ENCODE results near the gene ODAPH.
"Not testable (repeated sequence)": the region's sequence is repeated elsewhere in the genome, so short reads cannot be mapped to it uniquely, and the experiment has no call there.

Gene ODAPH

GRCh38 chr4:75514131-75514948, 41.5 kb upstream of the ODAPH start, which contains the start of the genes RCHY1 and THAP6:
Gene RCHY1 (minus strand): TSS chr4:75514403. CDS start chr4:75514286, 117 bp downstream.
Gene THAP6 (plus strand): TSS chr4:75514473. CDS start chr4:75515453, 980 bp downstream.
- Mint-ChIP-seq H3K4me1 (peaks cover 23% of the 10 kb centered on the region), H3K4me3 (no peak within 1 kb of the TSS), H3K36me3 (ENCODE audit: low read depth) (peaks cover 37% of the 10 kb centered on the region), H3K9me3 (no peaks in the 10 kb centered on the region), H3K27ac (peak within 1 kb of the TSS in 1 of 3 experiments; percentile 96), H3K27me3 (ENCODE audit: low read depth) (no peaks in the 10 kb centered on the region)
- no peak for TF ChIP-seq CTCF (IDR thresholded peaks at IDR 0.05; ENCODE audit: unreplicated experiment in 3 of 3)

- Mint-ChIP-seq H3K4me1 (peaks cover 16% of the 10 kb centered on the region), H3K36me3 (ENCODE audit: low read depth) (peaks cover 34% of the 10 kb centered on the region), H3K9me3 (no peaks in the 10 kb centered on the region), H3K27me3 (ENCODE audit: low read depth) (no peaks in the 10 kb centered on the region), H3K4me3 (no peak overlapping the region), H3K27ac (peak overlapping the region in 1 of 3 experiments; percentile 96)
- TF ChIP-seq CTCF (IDR thresholded peaks at IDR 0.05; ENCODE audit: unreplicated experiment in 3 of 3): no peak
Observed at GRCh38 chr4:75514949-75515612, 40.8 kb upstream of the ODAPH start.

- no peaks in the 10 kb centered on the region for H3K27me3 Mint-ChIP-seq (ENCODE audit: low read depth)
- peaks cover 36% of the 10 kb centered on the region for H3K36me3 Mint-ChIP-seq (ENCODE audit: low read depth)
- no peak overlapping the region for H3K27ac Mint-ChIP-seq
- peaks cover 6% of the 10 kb centered on the region for H3K4me1 Mint-ChIP-seq
- TF ChIP-seq CTCF (IDR thresholded peaks at IDR 0.05; ENCODE audit: unreplicated experiment in 3 of 3): no peak
- H3K9me3 Mint-ChIP-seq: no peaks in the 10 kb centered on the region
- peak overlapping the region in 1 of 3 experiments; percentile 13 for H3K4me3 Mint-ChIP-seq
Observed at GRCh38 chr4:75516144-75516543, 39.7 kb upstream of the ODAPH start.

- not testable (repeated sequence) for H3K9me3 Mint-ChIP-seq; H3K27me3 Mint-ChIP-seq (ENCODE audit: low read depth); H3K4me3 Mint-ChIP-seq; H3K4me1 Mint-ChIP-seq; H3K27ac Mint-ChIP-seq
- H3K36me3 Mint-ChIP-seq (ENCODE audit: low read depth): peaks cover 55% of the 10 kb centered on the region
Observed at GRCh38 chr4:75519452-75519851, 36.4 kb upstream of the ODAPH start.

GRCh38 chr4:75525086-75525485, 30.8 kb upstream of the ODAPH start:
- TF ChIP-seq CTCF (IDR thresholded peaks at IDR 0.05; ENCODE audit: unreplicated experiment in 3 of 3): no peak
- Mint-ChIP-seq H3K36me3 (ENCODE audit: low read depth) (peaks cover 74% of the 10 kb centered on the region), H3K4me1 (no peaks in the 10 kb centered on the region), H3K4me3 (no peak overlapping the region), H3K27me3 (ENCODE audit: low read depth) (no peaks in the 10 kb centered on the region), H3K27ac (no peak overlapping the region), H3K9me3 (no peaks in the 10 kb centered on the region)

GRCh38 chr4:75525910-75526309, 30.0 kb upstream of the ODAPH start:
- Mint-ChIP-seq H3K4me1 (no peaks in the 10 kb centered on the region), H3K4me3 (no peak overlapping the region), H3K27me3 (ENCODE audit: low read depth) (no peaks in the 10 kb centered on the region), H3K27ac (no peak overlapping the region), H3K9me3 (peaks cover 4% of the 10 kb centered on the region), H3K36me3 (ENCODE audit: low read depth) (peaks cover 74% of the 10 kb centered on the region)
- no peak for TF ChIP-seq CTCF (IDR thresholded peaks at IDR 0.05; ENCODE audit: unreplicated experiment in 3 of 3)
